Motor neuron (in vitro differentiated cells): ENCODE measurements around the gene PITPNC1. TPM values are rescaled to one million over a fixed set of nuclear protein-coding genes. Genes with fewer than 3 reads are reported as not detected.
"Not testable (repeated sequence)": the region's sequence is repeated elsewhere in the genome, so short reads cannot be mapped to it uniquely, and the experiment has no call there.

Source experiments
- ATAC-seq, 8 experiments: fragments of 200-7000 bp; cut with Tn5 transposase; replicated peaks in 6 of 8; 2 replicates each; pipeline ENCODE4 v1.8.0; 2021; ENCODE audit warnings: mild to moderate bottlenecking in 8 of 8, moderate library complexity in 8 of 8
- H3K27ac ChIP-seq, 2 donors: fragments of 250-450 bp; sonication (Bioruptor Pico); 2 replicates each; pipeline ENCODE4 v1.9.0; 2021; ENCODE audit warnings: antibody characterized with exemption in 2 of 2, mild to moderate bottlenecking in 2 of 2, moderate library complexity in 1 of 2
- H3K4me1 ChIP-seq, 2 donors: fragments of 250-450 bp; sonication (Bioruptor Pico); replicated peaks in 1 of 2; 2 replicates each; pipeline ENCODE4 v1.6.1; 2021; ENCODE audit warnings: antibody characterized with exemption in 2 of 2, mild to moderate bottlenecking in 2 of 2, moderate library complexity in 1 of 2
- H3K4me3 ChIP-seq, 5 donors: fragments of 250-450 bp; sonication (Bioruptor Pico); 2 replicates each; pipeline ENCODE4 v1.9.0; 2021; ENCODE audit warnings: antibody characterized with exemption in 5 of 5, mild to moderate bottlenecking in 5 of 5, moderate library complexity in 4 of 5
- WGBS, 10 experiments: fragments of 450-650 bp; shearing (Covaris generic); methylation state at CpG; one replicate each; pipeline ENCODE4 v1.0.0; 2022; 5-methylcytosine and 5-hydroxymethylcytosine counted together
- in situ Hi-C, 9 experiments: fragments of 400-800 bp; cut with MboI; loops; one replicate each; pipeline ENCODE4 v1.15.0; 2021; ENCODE audit warnings: low sequenced_read_pairs in 9 of 9, low pct_unique_long_range_greater_than_20kb in 2 of 9; ENCODE audit not compliant: unreplicated experiment in 9 of 9
- total RNA-seq, 8 experiments: library from RNA; unstranded; fragments of 300-600 nt; gene quantifications; 2 replicates each; pipeline versions ENCODE4 v1.2.3 to v1.2.4, GENCODE V29; 2022

PITPNC1 gene
- total RNA-seq, 8 experiments from 2014 or later = 8.8 to 67.0 (median 19.7) TPM

- Histone ChIP-seq H3K4me3 (no peak overlapping the region), H3K4me1 (peaks cover 12 to 14% of the 10 kb centered on the region in 2 donors), H3K27ac (no peak overlapping the region)
- WGBS, 10 experiments = 52 to 100% (median 96%) methylated on average over 1 to 3 of the region's 3 CpGs; no CpG with 5 or more reads in 3 of the 10 experiments
- ATAC-seq = no peak
- in situ Hi-C loops = no loop called here
Measured at GRCh38 chr17:67461876-67462275, 84.8 kb downstream of the PITPNC1 start.

- ATAC-seq = no peak
- 63 to 100% (median 80%) methylated on average over 1 to 3 of the region's 4 CpGs; no CpG with 5 or more reads in 2 of the 10 experiments for WGBS, 10 experiments
Measured at GRCh38 chr17:67466251-67466796, 89.2 kb downstream of the PITPNC1 start.

GRCh38 chr17:67467500-67468455, 90.7 kb downstream of the PITPNC1 start:
- peaks cover 10 to 22% of the 10 kb centered on the region in 2 donors for H3K4me1 ChIP-seq
- WGBS, 10 experiments = 20 to 95% (median 58%) methylated on average over 2 to 7 of the region's 8 CpGs; no CpG with 5 or more reads in 1 of the 10 experiments
- ATAC-seq = peak in 4 of 8 experiments; percentile 11 to 73 (median 59)
- no peak overlapping the region for H3K4me3 ChIP-seq
- in situ Hi-C loops = no loop called here
- H3K27ac ChIP-seq = no peak overlapping the region

More at GRCh38 chr17:67466251-67466796, 89.2 kb downstream of the PITPNC1 start:
- Histone ChIP-seq H3K4me1 (peaks cover 10 to 22% of the 10 kb centered on the region in 2 donors), H3K27ac (no peak overlapping the region), H3K4me3 (no peak overlapping the region)
- in situ Hi-C loops = no loop called here

- Histone ChIP-seq H3K4me3 (no peak overlapping the region), H3K27ac (peak overlapping the region in 1 of 2 donors; percentile 31), H3K4me1 (peaks cover 10 to 22% of the 10 kb centered on the region in 2 donors)
- in situ Hi-C loops = no loop called here
- peak; percentile 77 to 95 (median 86) for ATAC-seq
- WGBS, 10 experiments = 10 to 44% (median 29%) methylated on average over 1 to 9 of the region's 13 CpGs; no CpG with 5 or more reads in 4 of the 10 experiments
Measured at GRCh38 chr17:67469208-67469980, 92.3 kb downstream of the PITPNC1 start.

- no peak overlapping the region for H3K4me3 ChIP-seq
- H3K4me1 ChIP-seq = peaks cover 10 to 28% of the 10 kb centered on the region in 2 donors
- H3K27ac ChIP-seq = no peak overlapping the region
- ATAC-seq = no peak
- in situ Hi-C loops = loop anchor here in 1 of 9 experiments (10.0 kb wide), 1 partner anchor 85 kb away; no protein-coding TSS in a partner anchor
- WGBS, 10 experiments = no CpG with 5 or more reads among the region's 1 CpG
Measured at GRCh38 chr17:67470163-67470562, 93.1 kb downstream of the PITPNC1 start.

- ATAC-seq = no peak
- in situ Hi-C loops = loop anchor here in 1 of 9 experiments (10.0 kb wide), 1 partner anchor 86 kb away; no protein-coding TSS in a partner anchor
- no peak overlapping the region for H3K27ac ChIP-seq
- WGBS, 10 experiments = 88 to 100% (median 94%) methylated on average over 1 of the region's 1 CpG; no CpG with 5 or more reads in 1 of the 10 experiments
- H3K4me3 ChIP-seq = no peak overlapping the region
- H3K4me1 ChIP-seq = peaks cover 10 to 33% of the 10 kb centered on the region in 2 donors
Measured at GRCh38 chr17:67471118-67471517, 94.0 kb downstream of the PITPNC1 start.

GRCh38 chr17:67472606-67473005, 95.5 kb downstream of the PITPNC1 start:
- peak in 3 of 8 experiments; percentile 64 to 72 (median 72) for ATAC-seq
- 20 to 100% (median 73%) methylated on average over 1 to 3 of the region's 4 CpGs; no CpG with 5 or more reads in 4 of the 10 experiments for WGBS, 10 experiments

GRCh38 chr17:67474081-67474661, 97.1 kb downstream of the PITPNC1 start:
- no peak overlapping the region for H3K4me3 ChIP-seq
- in situ Hi-C loops = loop anchor here in 1 of 9 experiments (10.0 kb wide), 1 partner anchor 89 kb away; no protein-coding TSS in a partner anchor
- peaks cover 11 to 32% of the 10 kb centered on the region in 2 donors for H3K4me1 ChIP-seq
- 0 to 83% (median 64%) methylated on average over 2 to 10 of the region's 12 CpGs for WGBS, 10 experiments
- no peak for ATAC-seq
- no peak overlapping the region for H3K27ac ChIP-seq

More at GRCh38 chr17:67472606-67473005, 95.5 kb downstream of the PITPNC1 start:
- H3K4me1 ChIP-seq = peaks cover 9 to 30% of the 10 kb centered on the region in 2 donors
- not testable (repeated sequence) for H3K4me3 ChIP-seq, H3K27ac ChIP-seq
- in situ Hi-C loops = loop anchor here in 1 of 9 experiments (10.0 kb wide), 1 partner anchor 88 kb away; no protein-coding TSS in a partner anchor

- ATAC-seq = peak; percentile 39 to 83 (median 72)
- Histone ChIP-seq H3K27ac (peak overlapping the region in 1 of 2 donors; percentile 15), H3K4me1 (peaks cover 17 to 31% of the 10 kb centered on the region in 2 donors), H3K4me3 (peak overlapping the region in 1 of 5 donors; percentile 2)
- in situ Hi-C loops = loop anchor here in 3 of 9 experiments (10.0 to 25.0 kb wide), 2 partner anchors 88 to 91 kb away; partner anchors contain the start of gene PITPNC1 (in 2 of the 3)
- 31 to 82% (median 54%) methylated on average over 3 to 20 of the region's 23 CpGs for WGBS, 10 experiments
Measured at GRCh38 chr17:67475161-67475937, 98.3 kb downstream of the PITPNC1 start.

- Histone ChIP-seq H3K27ac (no peak overlapping the region), H3K4me1 (peaks cover 17 to 31% of the 10 kb centered on the region in 2 donors), H3K4me3 (no peak overlapping the region)
- no peak for ATAC-seq
- 81 to 100% (median 100%) methylated on average over 2 to 6 of the region's 7 CpGs; no CpG with 5 or more reads in 5 of the 10 experiments for WGBS, 10 experiments
- in situ Hi-C loops = loop anchor here in 3 of 9 experiments (10.0 to 25.0 kb wide), 2 partner anchors 90 to 92 kb away; partner anchors contain the start of gene PITPNC1 (in 2 of the 3)
Measured at GRCh38 chr17:67476787-67477335, 99.8 kb downstream of the PITPNC1 start.

- ATAC-seq = peak in 4 of 8 experiments; percentile 9 to 59 (median 35)
- Histone ChIP-seq H3K4me3 (no peak overlapping the region), H3K4me1 (peaks cover 17 to 31% of the 10 kb centered on the region in 2 donors), H3K27ac (no peak overlapping the region)
- in situ Hi-C loops = loop anchor here in 3 of 9 experiments (10.0 to 25.0 kb wide), 2 partner anchors 90 to 93 kb away; partner anchors contain the start of gene PITPNC1 (in 2 of the 3)
- 50 to 100% (median 100%) methylated on average over 1 to 2 of the region's 4 CpGs; no CpG with 5 or more reads in 5 of the 10 experiments for WGBS, 10 experiments
Measured at GRCh38 chr17:67477687-67478086, 100.6 kb downstream of the PITPNC1 start.
